H1 (cell line): ENCODE results near the gene PCBP2. TPM values are rescaled to one million over a fixed set of nuclear protein-coding genes. Genes with fewer than 3 reads are reported as not detected.

ENCODE experiments used
- CTCF ChIA-PET: fragments of 300-600 bp; sonication (Branson Sonifier 250); formaldehyde crosslinking; loops from one replicate; lab custom pipeline; 2021; ENCODE audit not compliant: partially characterized antibody; lab: Charles Lee
- POLR2A ChIA-PET: fragments of 300-600 bp; sonication (Branson Sonifier 250); formaldehyde crosslinking; loops from one replicate; lab custom pipeline; 2021; ENCODE audit warnings: inconsistent platforms; ENCODE audit not compliant: partially characterized antibody; lab: Charles Lee
- DNase-seq, 2 experiments: peaks; one replicate each; pipeline versions ENCODE4 v3.0.0 to v3.0.0-alpha.2; 2010 to 2022; ENCODE audit warnings: low spot score in 2 of 2, low read depth in 1 of 2, mixed read lengths in 1 of 2
- FAIRE-seq: peaks from 2 replicates; lab custom pipeline; 2011; peaks lifted over from hg19 to GRCh38; lab: Jason Lieb, UNC
- H2AFZ ChIP-seq: 2 replicates; pipeline ENCODE4 v1.8.1; 2012; ENCODE audit warnings: low read length, inconsistent platforms
- H2AK5ac ChIP-seq: 2 replicates; pipeline ENCODE4 v1.6.1; 2013; ENCODE audit warnings: low read depth, low read length
- H2BK120ac ChIP-seq: replicated peaks from 2 replicates; pipeline ENCODE3; 2013; ENCODE audit warnings: low read depth, low read length, inconsistent platforms
- H2BK12ac ChIP-seq: 2 replicates; pipeline ENCODE4 v1.6.1; 2013; ENCODE audit warnings: low read depth, low read length
- H2BK15ac ChIP-seq: 2 replicates; pipeline ENCODE4 v1.6.1; 2013; ENCODE audit warnings: low read length
- H2BK20ac ChIP-seq: 2 replicates; pipeline ENCODE4 v1.6.1; 2013; ENCODE audit warnings: low read length
- H2BK5ac ChIP-seq: 2 replicates; pipeline ENCODE4 v1.6.1; 2013; ENCODE audit warnings: low read depth, low read length
- H3K14ac ChIP-seq: 2 replicates; pipeline ENCODE4 v1.6.1; 2013; ENCODE audit warnings: inconsistent platforms; ENCODE audit not compliant: insufficient read length
- H3K18ac ChIP-seq: 2 replicates; pipeline ENCODE4 v1.6.1; 2013; ENCODE audit warnings: low read length; ENCODE audit errors: extremely low read depth
- H3K23ac ChIP-seq: 2 replicates; pipeline ENCODE4 v1.6.1; 2013; ENCODE audit warnings: inconsistent platforms; ENCODE audit not compliant: insufficient read length
- H3K23me2 ChIP-seq: 2 replicates; pipeline ENCODE4 v1.6.1; 2013; ENCODE audit warnings: low read depth, low read length
- H3K27ac ChIP-seq: 2 replicates; pipeline ENCODE4 v1.6.1; 2011; ENCODE audit warnings: low read depth, low read length, inconsistent platforms
- H3K27me3 ChIP-seq, 4 experiments: replicated peaks in 1 of 4; 1 replicate in 1 of 4; 2 replicates in 3 of 4; pipeline versions ENCODE4 v1.6.1 to v1.8.1; 2011 to 2013; ENCODE audit warnings: low read length in 3 of 4, mild to moderate bottlenecking in 3 of 4, inconsistent platforms in 2 of 4, mixed read lengths in 2 of 4, moderate library complexity in 1 of 4; ENCODE audit not compliant: control insufficient read depth in 3 of 4, insufficient read depth in 3 of 4; ENCODE audit errors: extremely low read depth in 1 of 4
- H3K36me3 ChIP-seq, 4 experiments: 2 replicates each; pipeline versions ENCODE4 v1.6.1 to v1.8.1; 2011 to 2013; ENCODE audit warnings: mild to moderate bottlenecking in 4 of 4, low read length in 3 of 4, moderate library complexity in 2 of 4, control low read depth in 1 of 4, inconsistent platforms in 1 of 4; ENCODE audit not compliant: insufficient read depth in 4 of 4, control insufficient read depth in 2 of 4
- H3K4ac ChIP-seq: replicated peaks from 2 replicates; pipeline ENCODE3; 2013; ENCODE audit warnings: low read length, low read depth, mixed read lengths, inconsistent platforms; ENCODE audit not compliant: insufficient read length
- H3K4me1 ChIP-seq, 4 experiments: replicated peaks in 1 of 4; 1 replicate in 1 of 4; 2 replicates in 3 of 4; pipeline versions ENCODE4 v1.6.1 to v1.8.1; 2011 to 2013; ENCODE audit warnings: low read length in 3 of 4, inconsistent platforms in 2 of 4, mixed read lengths in 1 of 4; ENCODE audit not compliant: insufficient read depth in 4 of 4, control insufficient read depth in 3 of 4
- H3K4me2 ChIP-seq, 2 experiments: 2 replicates each; pipeline versions ENCODE4 v1.6.1 to v1.8.1; 2011 to 2013; ENCODE audit warnings: low read depth in 2 of 2, low read length in 2 of 2, control low read depth in 1 of 2, inconsistent platforms in 1 of 2, mild to moderate bottlenecking in 1 of 2; ENCODE audit not compliant: insufficient read depth in 1 of 2
- H3K4me3 ChIP-seq, 4 experiments: fragments of 200-600, 300-600 bp in 1 of 4; sonication (generic), shearing (Covaris generic), sonication (Bioruptor Twin) in 1 of 4; 2 replicates each; pipeline versions ENCODE4 v1.5.1 to v1.8.1; 2011 to 2016; ENCODE audit warnings: low read length in 4 of 4, low read depth in 3 of 4, control low read depth in 2 of 4, inconsistent platforms in 2 of 4, mild to moderate bottlenecking in 2 of 4, mixed read lengths in 1 of 4, moderate library complexity in 1 of 4; ENCODE audit not compliant: insufficient read depth in 2 of 4; ENCODE audit errors: extremely low read depth in 1 of 4
- H3K56ac ChIP-seq: replicated peaks from 2 replicates; pipeline ENCODE3; 2013; ENCODE audit warnings: low read depth, mild to moderate bottlenecking, mixed read lengths, low read length, inconsistent platforms; ENCODE audit not compliant: insufficient read length
- H3K79me1 ChIP-seq: 2 replicates; pipeline ENCODE4 v1.6.1; 2013; ENCODE audit warnings: low read depth, low read length, control low read depth
- H3K79me2 ChIP-seq, 2 experiments: 2 replicates each; pipeline versions ENCODE4 v1.6.1 to v1.8.1; 2012 to 2013; ENCODE audit warnings: low read length in 2 of 2, mild to moderate bottlenecking in 2 of 2, inconsistent platforms in 1 of 2; ENCODE audit not compliant: insufficient read depth in 2 of 2, control insufficient read depth in 1 of 2
- H3K9ac ChIP-seq, 4 experiments: replicated peaks in 1 of 4; 1 replicate in 1 of 4; 2 replicates in 3 of 4; pipeline versions ENCODE4 v1.6.1 to v1.8.1; 2011 to 2013; ENCODE audit warnings: low read depth in 3 of 4, low read length in 3 of 4, control low read depth in 2 of 4, mild to moderate bottlenecking in 2 of 4, moderate library complexity in 2 of 4, inconsistent platforms in 1 of 4; ENCODE audit errors: extremely low read depth in 1 of 4
- H3K9me3 ChIP-seq, 2 experiments: 2 replicates each; pipeline versions ENCODE4 v1.6.1 to v1.8.1; 2012 to 2013; ENCODE audit warnings: mild to moderate bottlenecking in 2 of 2, moderate library complexity in 2 of 2, control low read depth in 1 of 2, inconsistent platforms in 1 of 2, low read depth in 1 of 2, low read length in 1 of 2, mixed read lengths in 1 of 2; ENCODE audit not compliant: insufficient read depth in 2 of 2
- H4K20me1 ChIP-seq, 2 experiments: replicated peaks in 1 of 2; 2 replicates each; pipeline versions ENCODE3 to v1.8.1; 2011 to 2013; ENCODE audit warnings: inconsistent platforms in 2 of 2, low read length in 2 of 2, mild to moderate bottlenecking in 1 of 2; ENCODE audit not compliant: insufficient read depth in 2 of 2, control insufficient read depth in 1 of 2
- H4K5ac ChIP-seq: 2 replicates; pipeline ENCODE4 v1.6.1; 2013; ENCODE audit warnings: low read length, low read depth, mixed read lengths, inconsistent platforms; ENCODE audit not compliant: insufficient read length
- H4K8ac ChIP-seq: 2 replicates; pipeline ENCODE4 v1.8.0; 2013; ENCODE audit warnings: mild to moderate bottlenecking, moderate library complexity, low read length, inconsistent platforms; ENCODE audit not compliant: insufficient read depth; ENCODE audit errors: extremely low read depth
- H4K91ac ChIP-seq: replicated peaks from 2 replicates; pipeline ENCODE3; 2013; ENCODE audit warnings: low read length, mixed read lengths, inconsistent platforms; ENCODE audit not compliant: insufficient read length
- BACH1 ChIP-seq: IDR thresholded peaks from 2 replicates; pipeline ENCODE4 v1.6.1; 2012; ENCODE audit warnings: low read length, improper control_type of control experiment
- CBX8 ChIP-seq: fragments of 300-800, 300-1000 bp; sonication (generic); IDR thresholded peaks from 2 replicates; pipeline ENCODE4 v1.7.1; 2016; ENCODE audit warnings: low read depth, low read length, borderline replicate concordance
- CHD1 ChIP-seq: IDR thresholded peaks from 2 replicates; pipeline ENCODE4 v1.6.1; 2012; ENCODE audit warnings: low read depth, low read length, improper control_type of control experiment
- CREB1 ChIP-seq: IDR thresholded peaks from 2 replicates; pipeline ENCODE4 v1.6.1; 2012; ENCODE audit warnings: inconsistent platforms
- GTF2F1 ChIP-seq: IDR thresholded peaks from 2 replicates; pipeline ENCODE4 v1.6.1; 2012; ENCODE audit warnings: low read depth, low read length, improper control_type of control experiment, borderline replicate concordance
- JUN ChIP-seq: IDR thresholded peaks from 2 replicates; pipeline ENCODE4 v1.6.1; 2011; ENCODE audit warnings: low read depth, mild to moderate bottlenecking, improper control_type of control experiment, low read length
- RAD21 ChIP-seq, 2 experiments: IDR thresholded peaks in 1 of 2; conservative IDR thresholded peaks in 1 of 2; 2 replicates each; pipeline ENCODE4 v1.6.1; 2011; ENCODE audit warnings: low read depth in 2 of 2, low read length in 2 of 2, improper control_type of control experiment in 1 of 2, inconsistent platforms in 1 of 2, mild to moderate bottlenecking in 1 of 2, moderate library complexity in 1 of 2
- SIRT6 ChIP-seq: IDR thresholded peaks from one replicate; pipeline ENCODE4 v1.7.1; 2012; ENCODE audit warnings: low read length, inconsistent platforms
- SUZ12 ChIP-seq: fragments of 200-600 bp; sonication (generic); IDR thresholded peaks from 2 replicates; pipeline ENCODE4 v1.6.1; 2012; ENCODE audit warnings: mild to moderate bottlenecking, inconsistent platforms, low read length, moderate library complexity, mixed read lengths
- WGBS, 2 experiments: shearing (Covaris generic) in 1 of 2; methylation state at CpG; one replicate each; pipeline versions ENCODE4 v1.1.6 to v1.1.7; 2013 to 2015; ENCODE audit warnings: low lambda C conversion rate in 2 of 2, mixed read lengths in 2 of 2, inconsistent platforms in 1 of 2, low coverage in 1 of 2, missing lambda C conversion rate in 1 of 2; ENCODE audit not compliant: insufficient replicate concordance in 2 of 2, insufficient coverage in 1 of 2, insufficient read length in 1 of 2; ENCODE audit errors: extremely low coverage in 1 of 2, missing lambda C conversion rate in 1 of 2; 5-methylcytosine and 5-hydroxymethylcytosine counted together
- polyA plus RNA-seq, 7 experiments: library from polyadenylated mRNA; depleted of rRNA in 3 of 7; stranded (reverse) in 5 of 7; unstranded in 2 of 7; fragments of >200 nt in 5 of 7; fragments of 200-250 nt in 2 of 7; gene quantifications; 1 replicate in 5 of 7; 2 replicates in 1 of 7; 4 replicates in 1 of 7; pipeline versions ENCODE4 v1.2.1 to v1.2.3, GENCODE V29; 2011 to 2013; ENCODE audit warnings: missing spikeins in 2 of 7, mixed read lengths in 2 of 7
- total RNA-seq: library from RNA; stranded (reverse); fragmentation: NEBNext Ultra II Directional; extraction: Animal tissue kit (Norgen Biotek cat#: 25700); gene quantifications from 2 replicates; pipeline ENCODE4 v1.2.1, GENCODE V29; 2021
- TF ChIP-seq, protein P1 (sequence below): IDR thresholded peaks from 2 replicates; pipeline ENCODE4 v1.6.1; 2012; ENCODE audit warnings: inconsistent platforms

Gene PCBP2
- total and polyA plus RNA-seq, 2 of the 8 experiments (the other 6 are each of a cell fraction or from before 2014, with no cell fraction given), result 470 to 1,123 TPM

DNA sequence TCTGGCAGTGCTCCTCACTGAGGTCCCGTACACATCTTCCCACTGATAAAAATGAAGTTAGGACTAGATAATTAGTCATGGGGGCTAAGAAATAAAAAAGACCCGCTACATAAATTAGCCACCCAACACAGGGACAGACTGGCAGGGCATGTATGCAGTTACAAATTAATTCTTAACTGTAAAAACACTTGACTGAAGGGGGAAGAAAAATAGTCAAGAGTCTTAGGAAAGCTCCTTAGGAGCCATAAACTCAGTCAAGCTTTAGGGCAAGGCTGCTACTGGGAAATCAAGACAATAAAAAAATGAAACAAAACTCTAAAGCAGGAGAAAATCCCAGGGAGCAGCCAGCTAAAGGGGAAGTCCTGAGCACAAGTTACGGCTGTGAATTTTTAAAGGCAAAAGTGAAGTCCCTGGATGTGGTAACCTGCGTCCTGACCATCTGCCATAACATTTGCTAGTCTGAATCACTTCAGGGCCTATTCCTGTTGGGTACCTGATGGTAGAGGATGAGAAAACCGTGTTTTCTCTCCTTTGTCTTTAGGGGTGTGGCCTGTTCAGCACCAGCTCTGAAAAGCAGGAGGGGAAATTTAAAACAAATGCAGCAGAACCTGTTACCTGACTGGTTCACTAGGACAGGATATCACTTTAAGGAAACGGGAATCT lies 62.9 kb downstream of the PCBP2 start:
- no peak overlapping the region for H3K27ac ChIP-seq
- no peak overlapping the region for H3K23ac ChIP-seq
- no peak for DNase-seq
- CTCF ChIA-PET, result interaction anchor here (1.5 to 9.8 kb wide), 2 partner anchors 25 to 35 kb away, joined by 4 to 105 read pairs; no protein-coding TSS in a partner anchor
- no peak overlapping the region for H2AK5ac ChIP-seq
- H4K8ac ChIP-seq, result no peak overlapping the region
- H3K14ac ChIP-seq, result no peak overlapping the region
- H4K5ac ChIP-seq, result no peak overlapping the region
- no peak overlapping the region for H2BK120ac ChIP-seq
- H3K56ac ChIP-seq, result no peak overlapping the region
- no peak overlapping the region for H4K91ac ChIP-seq
- no peak overlapping the region for H3K4me2 ChIP-seq
- TF ChIP-seq CREB1 (no peak), SIRT6 (no peak), CBX8 (no peak), RAD21 (IDR thresholded peaks at IDR 0.05 in 1 of 2, conservative IDR thresholded peaks at IDR 0.05 in 1 of 2; ENCODE audit: low read depth in 2 of 2, low read length in 2 of 2) (no peak), JUN (no peak), BACH1 (no peak), CHD1 (no peak), GTF2F1 (no peak), SUZ12 (no peak)
- TF ChIP-seq, protein P1, sequence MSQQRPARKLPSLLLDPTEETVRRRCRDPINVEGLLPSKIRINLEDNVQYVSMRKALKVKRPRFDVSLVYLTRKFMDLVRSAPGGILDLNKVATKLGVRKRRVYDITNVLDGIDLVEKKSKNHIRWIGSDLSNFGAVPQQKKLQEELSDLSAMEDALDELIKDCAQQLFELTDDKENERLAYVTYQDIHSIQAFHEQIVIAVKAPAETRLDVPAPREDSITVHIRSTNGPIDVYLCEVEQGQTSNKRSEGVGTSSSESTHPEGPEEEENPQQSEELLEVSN, result no peak
- H3K79me1 ChIP-seq, result no peaks in the 10 kb centered on the region
- H3K18ac ChIP-seq, result no peak overlapping the region
- no peaks in the 10 kb centered on the region for H3K27me3 ChIP-seq
- no peaks in the 10 kb centered on the region for H3K79me2 ChIP-seq
- H3K9ac ChIP-seq, result no peak overlapping the region
- H3K4me3 ChIP-seq, result no peak overlapping the region
- H2BK20ac ChIP-seq, result no peak overlapping the region
- no peaks in the 10 kb centered on the region for H4K20me1 ChIP-seq
- no peaks in the 10 kb centered on the region for H3K9me3 ChIP-seq
- 88% methylated on average over 6 of the region's 6 CpGs; no CpG with 5 or more reads in 1 of the 2 experiments for WGBS, 2 experiments
- no peak overlapping the region for H2BK12ac ChIP-seq
- no peak overlapping the region for H3K4ac ChIP-seq
- POLR2A ChIA-PET, result interaction anchor here (3.7 to 67.0 kb wide), 3 partner anchors 9 to 47 kb away, joined by 10 to 3397 read pairs (median 59); partner anchors contain the start of genes MAP3K12, PCBP2, PRR13 and TARBP2
- peaks cover 0 to 3% (median 0%) of the 10 kb centered on the region in 4 experiments; a peak in 1 of 7 replicates for H3K4me1 ChIP-seq
- no peak for FAIRE-seq
- no peak overlapping the region for H2AFZ ChIP-seq
- H2BK15ac ChIP-seq, result no peak overlapping the region
- no peaks in the 10 kb centered on the region for H3K23me2 ChIP-seq
- H2BK5ac ChIP-seq, result no peak overlapping the region
- peaks cover 0 to 6% (median 2%) of the 10 kb centered on the region in 4 experiments; a peak in 5 of 8 replicates for H3K36me3 ChIP-seq
